CD4-positive, alpha-beta T cell (primary cell): Measurements from ENCODE around the gene ATXN1L. TPM values are rescaled to one million over a fixed set of nuclear protein-coding genes. Genes with fewer than 3 reads are reported as not detected.
"Not testable (repeated sequence)": the region's sequence is repeated elsewhere in the genome, so short reads cannot be mapped to it uniquely, and the experiment has no call there.

Experiments used
- ATAC-seq: fragments of 200-7000 bp; cut with Tn5 transposase; one replicate; pipeline ENCODE4 v1.10.0; 2022; ENCODE audit warnings: mild to moderate bottlenecking; ENCODE audit not compliant: poor library complexity
- CTCF ChIA-PET: fragments of 350-600 bp; sonication (Branson Sonifier 250); formaldehyde crosslinking; loops from one replicate; lab custom pipeline; 2021; ENCODE audit warnings: antibody characterized with exemption, inconsistent platforms; lab: Charles Lee
- POLR2A ChIA-PET: fragments of 350-600 bp; sonication (Branson Sonifier 250); formaldehyde crosslinking; loops from one replicate; lab custom pipeline; 2021; ENCODE audit warnings: antibody characterized with exemption, inconsistent platforms; lab: Charles Lee
- DNase-seq, 14 experiments: peaks; one replicate each; pipeline ENCODE4 v3.0.0-alpha.2; 2013 to 2020; ENCODE audit warnings: mixed read lengths in 2 of 14
- H3K27ac ChIP-seq, 2 donors: one replicate each; pipeline versions ENCODE4 v1.5.1 to v1.7.0; 2013; ENCODE audit warnings: low read length in 2 of 2, low read depth in 1 of 2, mild to moderate bottlenecking in 1 of 2
- H3K27me3 ChIP-seq, 2 experiments: 1 replicate in 1 of 2; 2 replicates in 1 of 2; pipeline versions ENCODE4 v1.6.1 to v1.7.0; 2013; ENCODE audit warnings: low read length in 2 of 2, control low read depth in 1 of 2, mild to moderate bottlenecking in 1 of 2, moderate library complexity in 1 of 2; ENCODE audit not compliant: insufficient read depth in 2 of 2, control insufficient read depth in 1 of 2
- H3K36me3 ChIP-seq: one replicate; pipeline ENCODE4 v1.6.1; 2013; ENCODE audit warnings: low read length, control low read depth; ENCODE audit not compliant: insufficient read depth
- H3K4me1 ChIP-seq: one replicate; pipeline ENCODE4 v1.6.1; 2013; ENCODE audit warnings: low read length, control low read depth; ENCODE audit not compliant: insufficient read depth
- H3K4me3 ChIP-seq: one replicate; pipeline ENCODE4 v1.5.1; 2013; ENCODE audit warnings: mild to moderate bottlenecking, low read length, moderate library complexity
- H3K9me3 ChIP-seq, 2 experiments: 1 replicate in 1 of 2; 2 replicates in 1 of 2; pipeline versions ENCODE4 v1.6.1 to v1.7.0; 2013; ENCODE audit warnings: low read length in 2 of 2, mild to moderate bottlenecking in 2 of 2, control low read depth in 1 of 2, moderate library complexity in 1 of 2; ENCODE audit not compliant: control insufficient read depth in 1 of 2, insufficient read depth in 1 of 2
- H3K27ac Mint-ChIP-seq: one replicate; pipeline ENCODE4 v1.8.0; 2020; ENCODE audit warnings: mixed read lengths
- H3K27me3 Mint-ChIP-seq: one replicate; pipeline ENCODE4 v1.8.0; 2021; ENCODE audit warnings: mixed read lengths
- H3K36me3 Mint-ChIP-seq: one replicate; pipeline ENCODE4 v1.8.0; 2021; ENCODE audit warnings: low read depth, mixed read lengths
- H3K4me1 Mint-ChIP-seq: one replicate; pipeline ENCODE4 v1.8.0; 2021; ENCODE audit warnings: low read depth, mixed read lengths
- H3K4me3 Mint-ChIP-seq: one replicate; pipeline ENCODE4 v1.8.0; 2020; ENCODE audit warnings: mild to moderate bottlenecking, mixed read lengths
- H3K9me3 Mint-ChIP-seq: one replicate; pipeline ENCODE4 v1.8.0; 2020; ENCODE audit warnings: mixed read lengths
- CTCF ChIP-seq: fragments of 200-600 bp; IDR thresholded peaks from one replicate; pipeline ENCODE4 v1.8.0; 2022; ENCODE audit warnings: antibody characterized with exemption, mild to moderate bottlenecking
- intact Hi-C, 2 experiments: fragments of 100-400 bp; cut with DNase I in 1 of 2; cut with micrococcal nuclease in 1 of 2; formaldehyde crosslinking; loops; one replicate each; pipeline versions ENCODE4 v1.15.1 to v1.9.0; 2023 to 2025; cut with DNase I, micrococcal nuclease
- total RNA-seq, 174 experiments: library from RNA in 2 of 174; stranded (reverse) in 2 of 174; gene quantifications; one replicate each; pipeline ENCODE4 v1.2.3 and lab custom pipeline; 2021 to 2026

The ATXN1L gene
- total RNA-seq, 2 experiments from 2014 or later: 61.0 to 61.1 TPM

GRCh38 chr16:71811261-71811803 lies 34.4 kb upstream of the ATXN1L start:
- TF ChIP-seq CTCF: no peak

GRCh38 chr16:71817155-71817500 lies 28.6 kb upstream of the ATXN1L start:
- H3K36me3 Mint-ChIP-seq, H3K27me3 Mint-ChIP-seq, H3K27me3 ChIP-seq, H3K36me3 ChIP-seq, H3K9me3 Mint-ChIP-seq, H3K9me3 ChIP-seq, intact Hi-C loops, H3K27ac ChIP-seq, ATAC-seq, DNase-seq, H3K4me3 ChIP-seq: not testable (repeated sequence)
- POLR2A ChIA-PET: interaction anchor here (1.3 to 2.4 kb wide), 3 partner anchors 9 to 67 kb away, joined by 4 to 12 read pairs (median 4); partner anchors contain the start of genes AP1G1 and ZNF821
- Mint-ChIP-seq H3K27ac (peak overlapping the region; percentile 80), H3K4me3 (peak overlapping the region; percentile 34), H3K4me1 (peaks cover 12% of the 10 kb centered on the region)
- peaks cover 16% of the 10 kb centered on the region for H3K4me1 ChIP-seq
- CTCF ChIA-PET: interaction anchor here (0.7 to 1.9 kb wide), 3 partner anchors 9 to 84 kb away, joined by 3 to 5 read pairs (median 4); partner anchors contain the start of gene AP1G1

More at GRCh38 chr16:71811261-71811803, 34.4 kb upstream of the ATXN1L start:
- peaks cover 25% of the 10 kb centered on the region for H3K4me1 ChIP-seq
- no peak overlapping the region for H3K4me3 ChIP-seq
- peak overlapping the region; percentile 91 for H3K27ac Mint-ChIP-seq
- H3K9me3 Mint-ChIP-seq: no peaks in the 10 kb centered on the region
- no peak overlapping the region for H3K27ac ChIP-seq
- H3K36me3 Mint-ChIP-seq: peaks cover 17% of the 10 kb centered on the region
- no peaks in the 10 kb centered on the region for H3K27me3 Mint-ChIP-seq
- ChIA-PET POLR2A (interaction anchor here (0.6 to 8.0 kb wide), 3 partner anchors 71 to 84 kb away, joined by 3 to 190 read pairs (median 89); partner anchors contain the start of genes IST1 and ZNF821), CTCF (interaction anchor here (0.9 to 1.2 kb wide), 2 partner anchors 71 to 150 kb away, joined by 3 to 4 read pairs; no protein-coding TSS in a partner anchor)
- no peaks in the 10 kb centered on the region for H3K27me3 ChIP-seq
- H3K9me3 ChIP-seq: no peaks in the 10 kb centered on the region
- H3K4me3 Mint-ChIP-seq: peak overlapping the region; percentile 79
- peaks cover 41% of the 10 kb centered on the region for H3K4me1 Mint-ChIP-seq
- intact Hi-C loops: no loop called here
- H3K36me3 ChIP-seq: no peaks in the 10 kb centered on the region
- DNase-seq (peak in 3 of 14 experiments; percentile 56 to 58 (median 57)), ATAC-seq (peak; percentile 21)

GRCh38 chr16:71826533-71827017 lies 19.2 kb upstream of the ATXN1L start:
- H3K4me1 ChIP-seq: no peaks in the 10 kb centered on the region
- TF ChIP-seq CTCF: no peak
- Mint-ChIP-seq H3K9me3 (no peaks in the 10 kb centered on the region), H3K27me3 (no peaks in the 10 kb centered on the region), H3K4me1 (peaks cover 5% of the 10 kb centered on the region), H3K36me3 (no peaks in the 10 kb centered on the region), H3K27ac (no peak overlapping the region), H3K4me3 (no peak overlapping the region)
- DNase-seq (no peak), ATAC-seq (no peak)
- no peaks in the 10 kb centered on the region for H3K9me3 ChIP-seq
- intact Hi-C loops: no loop called here
- H3K4me3 ChIP-seq: no peak overlapping the region
- no peak overlapping the region for H3K27ac ChIP-seq
- ChIA-PET POLR2A (no interaction called here), CTCF (no interaction called here)
- no peaks in the 10 kb centered on the region for H3K27me3 ChIP-seq
- no peaks in the 10 kb centered on the region for H3K36me3 ChIP-seq
